Activated CD8-positive, alpha-beta T cell treated with anti-CD3 and anti-CD28 coated beads, Interleukin-2, amount 10 ng/mL, durations not matched to agents 7 days and 5 days (primary cell): ENCODE measurements around the gene SNRNP27. TPM values are rescaled to one million over a fixed set of nuclear protein-coding genes. Genes with fewer than 3 reads are reported as not detected.
"Not testable (repeated sequence)": the region's sequence is repeated elsewhere in the genome, so short reads cannot be mapped to it uniquely, and the experiment has no call there.

ENCODE experiments used
- ATAC-seq: fragments of 150-1000 bp; cut with Tn5 transposase; one replicate; pipeline ENCODE4 v1.10.0; 2021; ENCODE audit warnings: moderate library complexity
- CTCF ChIA-PET: fragments of 350-600 bp; sonication (Branson Sonifier 250); formaldehyde crosslinking; loops from one replicate; lab custom pipeline; 2021; ENCODE audit warnings: antibody characterized with exemption; lab: Charles Lee
- POLR2A ChIA-PET: fragments of 350-600 bp; sonication (Branson Sonifier 250); formaldehyde crosslinking; loops from one replicate; lab custom pipeline; 2021; ENCODE audit warnings: antibody characterized with exemption; lab: Charles Lee
- DNase-seq: peaks from one replicate; pipeline ENCODE4 v3.0.0-alpha.2; 2020
- H3K27ac Mint-ChIP-seq: one replicate; pipeline ENCODE4 v1.8.0; 2021; ENCODE audit warnings: mild to moderate bottlenecking, mixed read lengths
- H3K27me3 Mint-ChIP-seq: one replicate; pipeline ENCODE4 v1.8.0; 2021; ENCODE audit warnings: low read depth, mixed read lengths
- H3K36me3 Mint-ChIP-seq: one replicate; pipeline ENCODE4 v1.8.0; 2021; ENCODE audit warnings: low read depth, mixed read lengths
- H3K4me1 Mint-ChIP-seq: one replicate; pipeline ENCODE4 v1.8.0; 2021; ENCODE audit warnings: low read depth, mixed read lengths
- H3K4me3 Mint-ChIP-seq: one replicate; pipeline ENCODE4 v1.8.0; 2021; ENCODE audit warnings: mild to moderate bottlenecking, mixed read lengths
- H3K9me3 Mint-ChIP-seq: one replicate; pipeline ENCODE4 v1.8.0; 2022; ENCODE audit warnings: mixed read lengths; ENCODE audit not compliant: insufficient read depth
- total RNA-seq, 2 experiments: library from RNA; stranded (reverse); gene quantifications; one replicate each; pipeline ENCODE4 v1.2.3, GENCODE V29; 2021

SNRNP27 gene
- total RNA-seq, 2 experiments from 2014 or later = 53.0 to 56.0 TPM

GRCh38 chr2:69948032-69948962 lies 54.5 kb downstream of the SNRNP27 start:
- Mint-ChIP-seq H3K27ac (no peak overlapping the region), H3K4me1 (peaks cover 27% of the 10 kb centered on the region), H3K9me3 (no peaks in the 10 kb centered on the region), H3K4me3 (no peak overlapping the region), H3K27me3 (peaks cover 5% of the 10 kb centered on the region), H3K36me3 (peaks cover 5% of the 10 kb centered on the region)
- ATAC-seq (no peak), DNase-seq (no peak)
- ChIA-PET POLR2A (interaction anchor here (0.6 kb wide), 1 partner anchor 134 kb away, joined by 3 read pairs; no protein-coding TSS in a partner anchor), CTCF (interaction anchor here (1.0 kb wide), 1 partner anchor 13 kb away, joined by 3 read pairs; no protein-coding TSS in a partner anchor)

GRCh38 chr2:69948963-69949645 lies 55.3 kb downstream of the SNRNP27 start:
- no peak for ATAC-seq
- no peak for DNase-seq

GRCh38 chr2:69950241-69950640 lies 56.5 kb downstream of the SNRNP27 start:
- Mint-ChIP-seq H3K36me3 (peaks cover 2% of the 10 kb centered on the region), H3K4me1 (peaks cover 26% of the 10 kb centered on the region), H3K27ac (no peak overlapping the region), H3K4me3 (no peak overlapping the region), H3K9me3 (no peaks in the 10 kb centered on the region), H3K27me3 (peaks cover 10% of the 10 kb centered on the region)
- ATAC-seq = no peak
- ChIA-PET POLR2A (no interaction called here), CTCF (no interaction called here)
- no peak for DNase-seq

More at GRCh38 chr2:69948963-69949645, 55.3 kb downstream of the SNRNP27 start:
- peaks cover 2% of the 10 kb centered on the region for H3K36me3 Mint-ChIP-seq
- H3K27me3 Mint-ChIP-seq = peaks cover 5% of the 10 kb centered on the region
- ChIA-PET POLR2A (interaction anchor here (0.6 kb wide), 1 partner anchor 133 kb away, joined by 3 read pairs; no protein-coding TSS in a partner anchor), CTCF (interaction anchor here (1.0 kb wide), 1 partner anchor 14 kb away, joined by 3 read pairs; no protein-coding TSS in a partner anchor)
- H3K9me3 Mint-ChIP-seq = no peaks in the 10 kb centered on the region
- H3K27ac Mint-ChIP-seq = no peak overlapping the region
- H3K4me1 Mint-ChIP-seq = peaks cover 26% of the 10 kb centered on the region
- H3K4me3 Mint-ChIP-seq = no peak overlapping the region

GRCh38 chr2:69950671-69951070 lies 56.9 kb downstream of the SNRNP27 start:
- H3K27ac Mint-ChIP-seq, POLR2A ChIA-PET: not testable (repeated sequence)

GRCh38 chr2:69952336-69953115 lies 58.8 kb downstream of the SNRNP27 start:
- Mint-ChIP-seq H3K36me3 (no peaks in the 10 kb centered on the region), H3K4me3 (no peak overlapping the region), H3K4me1 (peaks cover 3% of the 10 kb centered on the region), H3K27ac (no peak overlapping the region), H3K9me3 (no peaks in the 10 kb centered on the region), H3K27me3 (peaks cover 33% of the 10 kb centered on the region)
- POLR2A ChIA-PET = no interaction called here
- CTCF ChIA-PET = no interaction called here
- ATAC-seq (no peak), DNase-seq (no peak)

More at GRCh38 chr2:69950671-69951070, 56.9 kb downstream of the SNRNP27 start:
- peaks cover 22% of the 10 kb centered on the region for H3K4me1 Mint-ChIP-seq
- H3K9me3 Mint-ChIP-seq, ATAC-seq, CTCF ChIA-PET, H3K4me3 Mint-ChIP-seq, H3K36me3 Mint-ChIP-seq, DNase-seq: not testable (repeated sequence)
- peaks cover 15% of the 10 kb centered on the region for H3K27me3 Mint-ChIP-seq

- Mint-ChIP-seq H3K9me3 (no peaks in the 10 kb centered on the region), H3K4me3 (no peak overlapping the region), H3K27me3 (peaks cover 38% of the 10 kb centered on the region), H3K27ac (no peak overlapping the region), H3K4me1 (peaks cover 6% of the 10 kb centered on the region), H3K36me3 (no peaks in the 10 kb centered on the region)
- POLR2A ChIA-PET = interaction anchor here (1.0 kb wide), 1 partner anchor 40 kb away, joined by 4 read pairs; no protein-coding TSS in a partner anchor
- no peak for DNase-seq
- no peak for ATAC-seq
- CTCF ChIA-PET = interaction anchor here (0.6 to 1.0 kb wide), 2 partner anchors 93 to 200 kb away, joined by 3 read pairs; no protein-coding TSS in a partner anchor
These were observed 60.3 kb downstream of the SNRNP27 start for GRCh38 chr2:69954084-69954483.

Other genes starting within 250 kb of the SNRNP27 start
- 10 to 100 TPM; 53.5 to 59.5 TPM for gene ANXA4, start 151.8 kb upstream of the SNRNP27 start, total RNA-seq
- gene GMCL1, start 64.3 kb upstream of the SNRNP27 start, total RNA-seq = 10 to 100 TPM; 25.4 to 31.6 TPM
- 10 to 100 TPM in 1 of 2 experiments, 1 to 10 TPM in 1; 7.7 to 10.2 TPM for gene MXD1, start 21.2 kb downstream of the SNRNP27 start, total RNA-seq
- under 1 TPM; 0.74 to 0.78 TPM for gene ASPRV1, start 67.7 kb downstream of the SNRNP27 start, total RNA-seq
- 100 to 1,000 TPM; 516 to 518 TPM for gene PCBP1, start 193.5 kb downstream of the SNRNP27 start, total RNA-seq